ENCODE data around the gene RAB37. TPM values are rescaled to one million over a fixed set of nuclear protein-coding genes. Genes with fewer than 3 reads are reported as not detected.
A peak's percentile ranks its signal among the peaks of the same experiment; 100 is the strongest.

Gene RAB37
- total RNA-seq, 2 experiments from 2014 or later, result 19.0 to 21.1 TPM

GRCh38 chr17:74746376-74746775 is 9.3 kb downstream of the RAB37 start:
- DNase-seq (peak in 1 of 14 experiments; percentile 13), ATAC-seq (ENCODE audit: poor library complexity) (no peak)
- H3K27me3 ChIP-seq (ENCODE audit: control insufficient read depth in 1 of 2, insufficient read depth in 2 of 2, low read length in 2 of 2), result no peaks in the 10 kb centered on the region
- ChIA-PET POLR2A (interaction anchor here (0.7 to 9.0 kb wide), 7 partner anchors 8 to 127 kb away, joined by 3 to 90 read pairs (median 10); partner anchors contain the start of genes FDXR, NAT9 and RAB37), CTCF (interaction anchor here (1.1 to 4.2 kb wide), 6 partner anchors 9 to 89 kb away, joined by 3 to 39 read pairs (median 20); partner anchors contain the start of gene RAB37)
- Mint-ChIP-seq H3K4me3 (peak overlapping the region; percentile 92), H3K36me3 (ENCODE audit: low read depth) (peaks cover 17% of the 10 kb centered on the region), H3K27me3 (no peaks in the 10 kb centered on the region), H3K4me1 (ENCODE audit: low read depth) (peaks cover 74% of the 10 kb centered on the region), H3K27ac (peak overlapping the region; percentile 51), H3K9me3 (no peaks in the 10 kb centered on the region)
- peaks cover 74% of the 10 kb centered on the region for H3K4me1 ChIP-seq (ENCODE audit: insufficient read depth, low read length)
- intact Hi-C loops (cut with DNase I, micrococcal nuclease), result loop anchor here (5.0 kb wide), 3 partner anchors 36 to 436 kb away; partner anchors contain the start of gene SUMO2 (in 1 of the 2)
- H3K27ac ChIP-seq (ENCODE audit: low read depth in 1 of 2, low read length in 2 of 2), result no peak overlapping the region
- H3K4me3 ChIP-seq (ENCODE audit: low read length), result no peak overlapping the region
- no peaks in the 10 kb centered on the region for H3K9me3 ChIP-seq (ENCODE audit: control insufficient read depth in 1 of 2, insufficient read depth in 1 of 2, low read length in 2 of 2)
- H3K36me3 ChIP-seq (ENCODE audit: insufficient read depth, low read length), result peaks cover 8% of the 10 kb centered on the region
- TF ChIP-seq, protein P1, sequence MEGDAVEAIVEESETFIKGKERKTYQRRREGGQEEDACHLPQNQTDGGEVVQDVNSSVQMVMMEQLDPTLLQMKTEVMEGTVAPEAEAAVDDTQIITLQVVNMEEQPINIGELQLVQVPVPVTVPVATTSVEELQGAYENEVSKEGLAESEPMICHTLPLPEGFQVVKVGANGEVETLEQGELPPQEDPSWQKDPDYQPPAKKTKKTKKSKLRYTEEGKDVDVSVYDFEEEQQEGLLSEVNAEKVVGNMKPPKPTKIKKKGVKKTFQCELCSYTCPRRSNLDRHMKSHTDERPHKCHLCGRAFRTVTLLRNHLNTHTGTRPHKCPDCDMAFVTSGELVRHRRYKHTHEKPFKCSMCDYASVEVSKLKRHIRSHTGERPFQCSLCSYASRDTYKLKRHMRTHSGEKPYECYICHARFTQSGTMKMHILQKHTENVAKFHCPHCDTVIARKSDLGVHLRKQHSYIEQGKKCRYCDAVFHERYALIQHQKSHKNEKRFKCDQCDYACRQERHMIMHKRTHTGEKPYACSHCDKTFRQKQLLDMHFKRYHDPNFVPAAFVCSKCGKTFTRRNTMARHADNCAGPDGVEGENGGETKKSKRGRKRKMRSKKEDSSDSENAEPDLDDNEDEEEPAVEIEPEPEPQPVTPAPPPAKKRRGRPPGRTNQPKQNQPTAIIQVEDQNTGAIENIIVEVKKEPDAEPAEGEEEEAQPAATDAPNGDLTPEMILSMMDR (IDR thresholded peaks at IDR 0.05), result no peak

GRCh38 chr17:74746922-74747321 is 9.9 kb downstream of the RAB37 start:
- H3K4me1 ChIP-seq (ENCODE audit: insufficient read depth, low read length), result peaks cover 74% of the 10 kb centered on the region
- intact Hi-C loops (cut with DNase I, micrococcal nuclease), result loop anchor here (5.0 kb wide), 3 partner anchors 35 to 435 kb away; partner anchors contain the start of gene SUMO2 (in 1 of the 2)
- TF ChIP-seq, protein P1 (IDR thresholded peaks at IDR 0.05), result no peak
- Mint-ChIP-seq H3K4me3 (peak overlapping the region; percentile 92), H3K36me3 (ENCODE audit: low read depth) (peaks cover 23% of the 10 kb centered on the region), H3K27me3 (no peaks in the 10 kb centered on the region), H3K4me1 (ENCODE audit: low read depth) (peaks cover 74% of the 10 kb centered on the region), H3K27ac (peak overlapping the region; percentile 51), H3K9me3 (no peaks in the 10 kb centered on the region)
- H3K36me3 ChIP-seq (ENCODE audit: insufficient read depth, low read length), result peaks cover 11% of the 10 kb centered on the region
- no peaks in the 10 kb centered on the region for H3K27me3 ChIP-seq (ENCODE audit: control insufficient read depth in 1 of 2, insufficient read depth in 2 of 2, low read length in 2 of 2)
- ChIA-PET POLR2A (interaction anchor here (0.7 to 9.0 kb wide), 9 partner anchors 8 to 126 kb away, joined by 3 to 90 read pairs (median 7); partner anchors contain the start of genes FDXR, NAT9 and RAB37), CTCF (interaction anchor here (1.1 to 4.2 kb wide), 4 partner anchors 10 to 90 kb away, joined by 3 to 39 read pairs (median 23); partner anchors contain the start of gene RAB37)
- no peaks in the 10 kb centered on the region for H3K9me3 ChIP-seq (ENCODE audit: control insufficient read depth in 1 of 2, insufficient read depth in 1 of 2, low read length in 2 of 2)
- peak in 3 of 14 experiments; percentile 43 to 53 (median 51) for DNase-seq
- no peak for ATAC-seq (ENCODE audit: poor library complexity)
- H3K4me3 ChIP-seq (ENCODE audit: low read length), result peak overlapping the region; percentile 5
- peak overlapping the region in 1 of 2 donors; percentile 48 for H3K27ac ChIP-seq (ENCODE audit: low read depth in 1 of 2, low read length in 2 of 2)

DNA sequence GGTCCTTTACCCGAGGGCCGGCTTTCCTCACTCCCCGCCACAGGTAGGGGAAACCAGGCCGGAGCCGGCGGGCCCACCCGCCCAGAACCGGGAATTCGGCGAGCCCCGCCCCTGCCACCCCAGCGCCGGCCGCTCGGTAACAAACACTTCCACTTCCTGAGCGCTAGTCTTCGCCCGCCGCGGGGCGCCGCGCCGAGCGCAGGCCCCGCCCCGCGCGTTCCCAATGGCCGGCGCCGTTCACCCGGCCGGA is 11.1 kb downstream of the RAB37 start:
- TF ChIP-seq, protein P1 (IDR thresholded peaks at IDR 0.05), result no peak
- POLR2A ChIA-PET, result interaction anchor here (1.4 to 9.0 kb wide), 4 partner anchors 11 to 32 kb away, joined by 3 to 90 read pairs (median 52); partner anchors contain the start of gene RAB37
- Mint-ChIP-seq H3K36me3 (ENCODE audit: low read depth) (peaks cover 34% of the 10 kb centered on the region), H3K4me1 (ENCODE audit: low read depth) (peaks cover 74% of the 10 kb centered on the region), H3K27me3 (no peaks in the 10 kb centered on the region), H3K4me3 (peak overlapping the region; percentile 92), H3K9me3 (no peaks in the 10 kb centered on the region), H3K27ac (peak overlapping the region; percentile 51)
- H3K4me3 ChIP-seq (ENCODE audit: low read length), result peak overlapping the region; percentile 64
- H3K36me3 ChIP-seq (ENCODE audit: insufficient read depth, low read length), result peaks cover 22% of the 10 kb centered on the region
- DNase-seq, result peak in 1 of 14 experiments; percentile 79
- ATAC-seq (ENCODE audit: poor library complexity), result no peak
- intact Hi-C loops (cut with DNase I, micrococcal nuclease), result loop anchor here (5.0 kb wide), 3 partner anchors 34 to 434 kb away; partner anchors contain the start of gene SUMO2 (in 1 of the 2)
- CTCF ChIA-PET, result interaction anchor here (1.2 to 4.2 kb wide), 2 partner anchors 13 to 22 kb away, joined by 3 to 39 read pairs; no protein-coding TSS in a partner anchor
- H3K27me3 ChIP-seq (ENCODE audit: control insufficient read depth in 1 of 2, insufficient read depth in 2 of 2, low read length in 2 of 2), result no peaks in the 10 kb centered on the region
- no peaks in the 10 kb centered on the region for H3K9me3 ChIP-seq (ENCODE audit: control insufficient read depth in 1 of 2, insufficient read depth in 1 of 2, low read length in 2 of 2)
- peaks cover 74% of the 10 kb centered on the region for H3K4me1 ChIP-seq (ENCODE audit: insufficient read depth, low read length)
- H3K27ac ChIP-seq (ENCODE audit: low read depth in 1 of 2, low read length in 2 of 2), result peak overlapping the region; percentile 48 to 84
